ENCODE results near the gene SRPX.

GRCh38 chrX:38163193-38163592 is 57.5 kb downstream of the SRPX start:
- no peak for TF ChIP-seq CTCF (IDR thresholded peaks at IDR 0.05)
- no peak for TF ChIP-seq POLR2AphosphoS5 (IDR thresholded peaks at IDR 0.05; ENCODE audit: low read depth, low read length)
